OCI-LY7 (cell line): ENCODE measurements around the gene PLCB1.

Experiments
- CTCF ChIP-seq: fragments of 200-600 bp; sonication (generic); conservative IDR thresholded peaks from 2 replicates; pipeline ENCODE4 v1.5.1; 2014; ENCODE audit warnings: mild to moderate bottlenecking, antibody characterized with exemption, low read length, moderate library complexity, mixed read lengths
- EZH2phosphoT487 ChIP-seq: fragments of 200-600 bp; sonication (generic); IDR thresholded peaks from 2 replicates; pipeline ENCODE4 v1.6.1; 2018; ENCODE audit warnings: low read depth, borderline replicate concordance, mild to moderate bottlenecking, mixed run types, antibody characterized with exemption, low read length, moderate library complexity, mixed read lengths

DNA sequence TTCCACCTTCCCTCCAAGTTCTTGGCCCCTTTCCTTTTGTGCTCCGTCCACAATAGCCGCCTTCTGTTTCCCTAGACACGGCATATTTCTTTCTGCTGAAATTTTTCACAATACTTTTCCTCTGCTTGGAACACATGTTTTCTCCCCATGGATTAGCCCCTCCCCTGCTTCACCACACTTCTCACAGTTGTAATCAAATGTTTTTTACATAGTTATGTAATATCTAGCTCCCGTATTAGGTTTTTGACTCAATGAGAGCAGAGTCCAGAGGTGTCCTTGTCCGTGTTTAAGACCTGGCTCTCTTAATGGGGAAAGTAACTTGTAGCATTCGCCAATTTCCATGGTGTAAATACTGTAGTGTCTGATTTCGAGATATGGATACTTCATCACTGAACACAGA, 34.7 kb downstream of the PLCB1 start:
- TF ChIP-seq CTCF: no peak
- no peak for TF ChIP-seq EZH2phosphoT487
